Stimulated activated CD4-positive, alpha-beta T cell treated with anti-CD3 and anti-CD28 coated beads, TNF-alpha, amount 100 ng/mL, for 48 hours (primary cell): ENCODE results near the gene RBMS2.
"Not testable (repeated sequence)": the region's sequence is repeated elsewhere in the genome, so short reads cannot be mapped to it uniquely, and the experiment has no call there.

Experiments
- DNase-seq, 3 donors: peaks; one replicate each; pipeline ENCODE4 v3.0.0-alpha.2; 2020; ENCODE audit warnings: low read depth in 3 of 3

The RBMS2 gene

GRCh38 chr12:56517854-56518253 is 3.8 kb upstream of the RBMS2 start:
- no peak for DNase-seq

DNA sequence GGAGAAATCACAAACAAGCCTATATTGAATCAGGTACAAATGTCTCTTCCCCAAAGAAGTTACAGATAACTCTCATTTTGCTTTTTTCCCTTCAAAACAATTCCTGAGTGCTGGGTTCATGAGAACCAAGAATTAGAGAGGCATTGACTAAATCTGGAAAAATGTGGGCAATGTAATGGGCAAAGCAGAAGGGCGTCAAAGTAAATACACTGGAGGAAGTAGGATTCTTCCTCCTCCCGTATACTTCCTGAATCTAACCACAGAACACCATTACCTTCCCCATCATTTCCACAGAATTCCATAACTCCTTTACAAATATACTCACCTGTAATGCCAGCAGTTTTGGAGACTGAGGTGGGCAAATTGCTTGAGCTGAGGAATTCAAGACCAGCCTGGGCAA is 3.0 kb upstream of the RBMS2 start:
- no peak for DNase-seq

DNA sequence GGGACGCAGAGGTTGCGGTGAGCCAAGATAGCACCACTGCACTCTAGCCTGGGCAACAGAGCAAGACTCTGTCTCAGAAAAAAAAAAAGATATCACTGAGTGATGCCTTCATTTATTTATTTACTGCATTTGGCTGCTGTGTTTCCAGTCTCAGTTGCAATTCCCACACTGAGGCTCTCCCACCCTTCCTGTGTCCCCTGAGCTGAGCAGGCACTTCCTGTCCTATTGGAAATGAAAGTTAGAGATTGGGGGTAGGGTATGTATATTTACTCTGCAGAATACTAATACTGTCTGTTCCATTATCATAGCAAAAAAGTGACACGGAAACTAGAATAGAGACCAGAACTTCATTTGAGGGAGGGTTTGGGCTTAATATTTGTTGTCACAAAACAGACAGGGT is 1.6 kb upstream of the RBMS2 start:
- DNase-seq, result no peak

- DNase-seq, result no peak
These were observed 1.1 kb upstream of the RBMS2 start for GRCh38 chr12:56520506-56520905.

GRCh38 chr12:56521209-56521589 is 421 bp upstream of the RBMS2 start:
- DNase-seq, result no peak

DNA sequence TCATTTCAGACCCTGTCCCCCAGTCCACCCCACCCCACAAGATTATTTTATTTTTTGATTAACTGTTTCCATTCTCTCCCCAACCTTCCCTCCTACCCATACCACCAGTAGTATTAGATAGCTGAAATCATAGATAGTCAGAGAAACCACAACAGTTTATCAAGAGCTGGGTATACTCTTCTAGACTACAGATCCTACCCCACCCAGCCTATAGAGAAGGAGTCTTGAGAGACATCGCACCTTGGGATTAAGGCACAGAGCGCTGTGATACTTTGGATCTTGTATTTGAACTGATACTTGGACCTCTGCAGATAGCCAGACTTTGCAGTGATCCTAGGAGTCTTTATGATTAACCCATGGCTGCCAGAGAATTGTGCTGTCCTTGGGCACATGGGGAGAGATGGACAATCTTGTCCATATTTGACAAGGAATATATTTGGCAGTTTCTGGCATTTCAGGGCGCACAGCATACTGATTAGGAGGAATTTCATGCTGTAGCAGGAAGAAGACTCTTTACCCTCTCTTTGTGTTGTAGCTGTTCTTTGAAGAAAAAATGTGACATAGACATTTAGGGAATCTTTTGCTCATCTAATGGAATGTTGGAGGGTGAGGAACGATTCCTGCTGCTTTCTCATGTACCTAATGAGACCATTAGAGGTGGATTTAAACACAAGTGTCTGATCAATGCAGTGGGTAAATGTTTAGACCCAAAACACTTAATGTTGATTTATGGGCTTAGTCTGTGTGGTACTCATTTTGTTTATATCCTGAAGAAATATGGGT is 982 bp downstream of the RBMS2 start:
- DNase-seq, result no peak

DNA sequence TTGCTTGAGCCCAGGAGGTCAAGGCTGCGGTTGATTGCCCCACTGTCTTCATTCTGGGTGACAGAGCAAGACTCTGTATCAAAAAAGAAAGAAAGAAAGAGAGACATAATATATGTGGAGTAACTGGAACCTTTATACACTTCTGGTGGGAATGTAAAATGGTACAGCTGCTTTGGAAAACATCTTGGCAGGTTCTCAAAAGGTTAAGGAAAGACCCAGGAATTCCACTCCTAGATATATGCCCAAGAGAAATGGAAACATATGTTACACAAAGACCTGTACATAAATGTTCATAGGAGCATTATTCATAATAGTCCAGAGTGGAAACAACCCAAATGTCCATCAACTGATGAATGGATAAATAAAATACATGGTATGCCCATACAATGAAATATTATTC is 7.2 kb downstream of the RBMS2 start:
- no peak for DNase-seq

DNA sequence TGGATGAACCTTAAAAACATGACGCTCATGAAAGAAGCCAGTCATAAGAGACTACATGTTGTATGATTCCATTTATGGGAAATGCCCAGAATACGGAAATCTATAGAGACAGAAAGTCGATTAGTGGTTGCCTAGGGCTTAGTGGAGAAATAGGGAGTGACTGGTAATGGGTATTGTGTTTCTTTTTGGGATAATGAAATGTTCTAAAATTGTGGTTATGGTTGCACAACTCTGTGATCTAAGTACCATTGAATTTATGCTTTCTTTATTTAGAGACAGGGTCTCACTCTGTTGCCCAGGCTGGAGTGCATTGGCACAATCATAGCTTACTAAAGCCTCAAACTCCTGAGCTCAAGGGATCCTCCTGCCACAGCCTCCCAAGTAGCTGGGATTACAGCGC is 8.0 kb downstream of the RBMS2 start:
- DNase-seq, result no peak

GRCh38 chr12:56530390-56531055 is 8.9 kb downstream of the RBMS2 start:
- no peak for DNase-seq

- DNase-seq, result no peak
These were observed 15.9 kb downstream of the RBMS2 start for GRCh38 chr12:56537546-56537945.

- DNase-seq, result no peak
These were observed 20.0 kb downstream of the RBMS2 start for GRCh38 chr12:56541631-56542030.

GRCh38 chr12:56542164-56542563 is 20.5 kb downstream of the RBMS2 start:
- DNase-seq, result no peak

DNA sequence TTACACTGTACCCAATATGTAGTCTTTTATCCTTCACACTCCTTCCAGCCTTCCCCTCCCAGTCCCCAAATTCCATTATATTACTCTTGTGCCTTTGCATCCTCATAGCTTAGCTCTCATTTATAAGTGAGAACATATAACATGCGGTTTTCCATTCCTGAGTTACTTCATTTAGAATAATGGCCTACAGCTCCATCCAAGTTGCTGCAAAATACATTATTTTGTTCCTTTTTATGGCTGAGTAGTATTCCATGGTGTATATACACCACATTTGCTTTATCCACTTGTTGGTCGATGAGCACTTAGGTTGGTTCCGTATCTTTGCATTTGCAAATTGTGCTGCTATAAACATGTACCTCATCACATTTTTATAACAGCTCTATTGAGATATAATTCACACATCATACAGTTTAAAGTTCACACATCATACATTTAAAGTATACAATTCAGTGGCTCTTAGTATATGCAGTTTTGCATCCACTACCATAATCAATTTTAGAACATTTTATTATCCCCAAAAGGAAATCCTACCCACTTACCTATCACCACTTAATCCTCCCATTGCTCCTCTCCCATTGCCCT is 23.5 kb downstream of the RBMS2 start:
- no peak for DNase-seq

DNA sequence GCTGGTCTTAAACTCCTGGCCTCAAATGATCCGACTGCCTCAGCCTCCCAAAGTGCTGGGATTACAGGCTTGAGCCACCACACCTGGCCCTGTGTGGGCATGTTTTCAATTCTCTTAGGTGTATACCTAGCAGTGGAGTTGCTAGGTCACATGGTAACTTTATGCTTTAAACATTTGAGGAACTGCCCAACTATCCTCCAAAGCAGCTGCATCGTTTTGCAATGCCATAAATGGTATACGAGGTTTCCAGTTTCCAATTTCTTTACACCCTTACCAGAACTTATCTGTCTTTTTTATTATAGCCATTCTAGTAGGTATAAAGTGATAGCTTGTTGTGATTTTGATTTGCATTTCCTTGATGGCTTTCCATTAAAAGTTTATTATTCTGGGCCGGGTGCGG is 25.1 kb downstream of the RBMS2 start:
- no peak for DNase-seq

GRCh38 chr12:56551070-56551469 is 29.4 kb downstream of the RBMS2 start:
- DNase-seq, result no peak

DNA sequence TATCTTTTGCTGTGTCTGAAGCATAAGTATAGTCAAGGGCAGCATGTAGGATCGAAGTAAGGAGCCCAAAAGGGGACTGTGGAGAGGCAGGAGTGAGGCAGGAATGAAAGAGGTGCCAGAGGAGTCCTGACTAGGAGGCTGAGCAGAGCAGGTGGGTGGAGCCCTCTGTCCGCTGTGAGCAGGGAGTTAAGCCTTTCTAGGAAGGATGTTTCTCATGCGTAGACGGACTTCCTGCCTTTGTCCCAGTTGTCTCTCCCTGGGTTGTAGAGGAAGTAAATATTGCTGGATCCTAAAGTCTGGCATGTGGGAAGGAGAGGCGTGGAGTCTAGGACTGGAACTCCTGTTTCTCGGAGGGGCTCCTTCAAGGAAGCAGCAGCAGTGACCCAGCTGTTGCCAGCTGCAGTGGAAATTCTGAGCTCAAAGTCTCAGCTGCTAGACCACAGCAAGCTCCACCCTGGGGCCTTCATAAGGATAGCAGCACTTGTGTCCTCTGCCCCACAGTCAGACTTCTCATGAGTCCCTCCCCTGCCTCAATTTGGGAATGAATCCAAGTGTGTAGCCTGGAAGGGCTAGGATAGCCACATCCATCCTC is 44.0 kb downstream of the RBMS2 start:
- no peak for DNase-seq

- no peak for DNase-seq
These were observed 46.5 kb downstream of the RBMS2 start for GRCh38 chr12:56568146-56568545.

DNA sequence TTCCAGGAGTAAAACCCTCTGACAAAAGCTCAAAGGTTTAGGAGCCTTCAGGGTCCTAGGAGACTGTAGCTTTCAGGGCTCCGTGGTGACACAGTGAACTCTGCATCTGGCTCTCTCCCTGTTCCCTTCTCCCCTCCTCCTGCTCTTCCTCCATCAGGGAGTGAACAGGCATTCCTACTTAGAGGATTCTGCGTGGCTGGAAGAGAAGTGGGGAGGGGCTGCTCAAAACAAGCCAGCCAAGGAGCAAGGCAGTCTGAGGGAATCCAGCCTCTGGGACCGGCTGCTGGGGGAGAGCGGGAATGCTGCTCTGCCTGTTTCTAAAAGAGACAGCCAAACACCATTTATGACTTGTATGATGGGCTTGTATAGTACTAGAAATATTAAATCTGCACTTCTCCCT is 49.5 kb downstream of the RBMS2 start:
- no peak for DNase-seq

DNA sequence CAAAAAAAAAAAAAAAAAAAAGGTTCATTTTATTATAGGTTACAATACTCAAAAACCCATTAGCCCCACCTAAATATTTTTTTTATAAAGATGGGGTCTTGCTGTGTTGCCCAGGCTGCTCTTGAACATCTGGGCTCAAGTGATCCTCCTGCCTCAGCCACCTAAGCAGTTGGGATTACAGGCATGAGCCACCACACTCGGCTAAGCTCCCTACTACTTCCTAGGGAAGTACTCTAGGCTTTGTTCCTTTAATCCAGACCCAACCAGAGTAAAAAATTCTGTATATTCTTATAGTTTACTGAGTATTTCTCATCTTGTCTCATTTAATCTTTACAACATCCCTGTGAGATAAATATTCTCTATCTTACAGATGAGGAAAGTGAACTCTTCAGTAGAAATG is 50.7 kb downstream of the RBMS2 start:
- no peak for DNase-seq

DNA sequence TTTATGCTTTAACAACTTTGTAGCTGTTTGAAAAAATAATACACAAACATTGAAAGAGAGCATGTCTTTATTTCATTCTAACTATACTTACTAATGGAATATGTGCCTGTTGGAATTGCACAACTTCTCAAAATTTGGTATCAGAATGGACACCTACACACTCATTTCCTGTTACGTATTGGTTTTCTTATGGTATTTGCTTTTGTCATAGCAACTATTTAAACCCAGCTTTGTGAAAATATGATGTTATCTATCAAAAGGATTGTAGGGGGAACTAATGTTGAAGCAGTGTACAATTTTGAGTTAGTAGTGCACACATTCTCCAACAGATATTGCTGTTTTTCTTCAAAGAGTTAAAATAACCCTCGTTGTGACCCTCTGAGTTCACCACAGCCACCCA is 52.6 kb downstream of the RBMS2 start:
- DNase-seq, result no peak

DNA sequence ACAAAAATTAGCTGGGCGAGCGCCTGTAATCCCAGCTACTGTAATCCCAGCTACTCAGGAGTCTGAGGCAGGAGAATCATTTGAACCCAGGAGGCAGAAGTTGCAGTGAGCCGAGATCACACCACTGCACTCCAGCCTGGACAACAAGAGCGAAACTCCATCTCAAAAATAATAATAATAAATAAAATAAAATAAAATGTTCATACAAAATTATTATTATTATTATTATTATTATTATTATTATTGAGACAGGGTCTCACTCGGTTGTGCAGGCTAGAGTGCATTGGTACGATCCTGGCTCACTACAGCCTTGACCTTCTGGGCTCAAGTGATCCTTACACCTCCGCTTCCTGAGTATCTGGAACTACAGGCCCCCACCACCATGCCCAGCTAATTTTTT is 55.6 kb downstream of the RBMS2 start:
- not testable (repeated sequence) for DNase-seq

GRCh38 chr12:56578983-56579546 is 57.4 kb downstream of the RBMS2 start:
- no peak for DNase-seq
